CD4-positive, alpha-beta T cell treated with Interleukin-15 for 4 hours (primary cell): ENCODE results near the gene SLC25A39.

Experiments used
- DNase-seq: peaks from one replicate; pipeline ENCODE4 v3.0.0-alpha.2; 2020; ENCODE audit warnings: low spot score

SLC25A39 gene

DNA sequence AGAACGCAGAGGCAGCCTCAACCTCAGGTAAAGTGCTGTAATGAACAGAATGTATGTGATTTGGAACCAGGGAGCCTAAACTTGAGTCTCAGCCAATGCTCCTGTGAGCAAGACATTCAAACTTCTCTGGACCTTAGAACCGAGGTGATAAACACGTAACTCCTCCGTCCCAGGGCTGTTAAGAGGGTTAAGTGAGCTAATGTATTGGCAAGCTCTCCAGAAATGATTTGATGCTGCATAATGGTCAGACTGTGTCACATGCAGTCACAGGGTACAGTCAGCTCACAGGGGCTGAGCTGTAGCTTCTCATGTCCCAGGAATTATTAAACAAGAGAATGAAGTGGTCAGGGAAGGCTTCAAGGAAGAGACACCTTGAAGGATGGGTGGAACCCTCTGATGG is 46.6 kb downstream of the SLC25A39 start:
- DNase-seq, result no peak

DNA sequence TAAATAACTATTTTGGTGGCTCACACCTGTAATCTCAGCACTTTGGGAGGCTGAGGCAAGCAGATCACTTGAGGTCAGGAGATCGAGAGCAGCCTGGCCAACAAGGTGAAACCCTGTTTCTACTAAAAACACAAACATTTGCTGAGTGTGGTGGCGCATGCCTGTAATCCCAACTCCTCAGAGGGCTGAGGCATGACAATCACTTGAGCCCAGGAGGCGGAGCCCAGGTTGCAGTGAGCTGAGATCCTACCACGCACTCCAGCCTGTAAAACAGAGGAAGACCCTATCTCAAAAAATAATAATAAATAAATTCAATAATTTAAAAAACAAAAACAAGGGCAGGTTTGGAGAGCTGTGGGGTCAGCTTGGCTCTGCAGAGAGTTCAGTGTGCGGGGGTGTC is 51.0 kb downstream of the SLC25A39 start:
- no peak for DNase-seq

- DNase-seq, result no peak
Observed at GRCh38 chr17:44272954-44273353, 51.7 kb downstream of the SLC25A39 start.

GRCh38 chr17:44272321-44272951 is 52.2 kb downstream of the SLC25A39 start:
- no peak for DNase-seq
